Frontal cortex (tissue), 4 donors: ENCODE measurements around the gene HELQ. TPM values are rescaled to one million over a fixed set of nuclear protein-coding genes. Genes with fewer than 3 reads are reported as not detected.

Source experiments
- DNase-seq, 2 donors: peaks; one replicate each; pipeline ENCODE4 v3.0.0; 2012; ENCODE audit warnings: low spot score in 2 of 2
- FAIRE-seq: peaks from 2 replicates; lab custom pipeline; 2012; peaks lifted over from hg19 to GRCh38; lab: Jason Lieb, UNC
- small RNA-seq: library from RNA; depleted of rRNA; stranded (forward); fragments of <200 nt; gene quantifications from one replicate; pipeline ENCODE3, GENCODE V24; 2014
- total RNA-seq: library from RNA; depleted of rRNA; stranded (reverse); fragments of >200 nt; gene quantifications from one replicate; pipeline ENCODE4 v1.2.3, GENCODE V29; 2014
- donor health status: control.
- donor health status: control.
- donor health status: control.

Gene HELQ
- total RNA-seq, 1 donor from 2014 or later, result 22.8 TPM

- DNase-seq, result no peak
- FAIRE-seq, result no peak
Observed at GRCh38 chr4:83382850-83383249, 72.8 kb downstream of the HELQ start.

- DNase-seq (no peak), FAIRE-seq (no peak)
Observed at GRCh38 chr4:83381173-83381572, 74.5 kb downstream of the HELQ start.

- DNase-seq (no peak), FAIRE-seq (no peak)
Observed at GRCh38 chr4:83378419-83378818, 77.2 kb downstream of the HELQ start.

- DNase-seq, result no peak
- FAIRE-seq, result no peak
Observed at GRCh38 chr4:83372931-83373330, 82.7 kb downstream of the HELQ start.

- DNase-seq, result no peak
- FAIRE-seq, result no peak
Observed at GRCh38 chr4:83371936-83372335, 83.7 kb downstream of the HELQ start.

- FAIRE-seq (no peak), DNase-seq (no peak)
Observed at GRCh38 chr4:83371235-83371634, 84.4 kb downstream of the HELQ start.

GRCh38 chr4:83370640-83370906 lies 85.0 kb downstream of the HELQ start:
- FAIRE-seq, result no peak
- no peak for DNase-seq

- DNase-seq, result no peak
- FAIRE-seq, result no peak
Observed at GRCh38 chr4:83369831-83370639, 85.6 kb downstream of the HELQ start.

- FAIRE-seq, result no peak
- DNase-seq, result no peak
Observed at GRCh38 chr4:83364312-83364711, 91.3 kb downstream of the HELQ start.

- FAIRE-seq (no peak), DNase-seq (no peak)
Observed at GRCh38 chr4:83362492-83363329, 92.9 kb downstream of the HELQ start.

GRCh38 chr4:83361416-83362103 lies 94.1 kb downstream of the HELQ start:
- DNase-seq (no peak), FAIRE-seq (no peak)

- no peak for FAIRE-seq
- DNase-seq, result no peak
Observed at GRCh38 chr4:83360018-83360417, 95.6 kb downstream of the HELQ start.

- FAIRE-seq, result no peak
- DNase-seq, result no peak
Observed at GRCh38 chr4:83358410-83358809, 97.2 kb downstream of the HELQ start.

Small RNA genes within 50 kb of the gene (small RNA-seq; reads per million reads assigned to genes)
- not detected for gene AC114781.5

Other genes starting within 250 kb of the HELQ start
- gene COQ2, start 171.0 kb downstream of the HELQ start, total RNA-seq, result 14.7 TPM
- 0.82 TPM for gene HPSE, start 121.0 kb downstream of the HELQ start, total RNA-seq
- gene MRPS18C, start 235 bp upstream of the HELQ start, total RNA-seq, result 35.9 TPM
- gene ABRAXAS1, start 29.3 kb upstream of the HELQ start, total RNA-seq, result 5.3 TPM
- gene GPAT3, start 80.3 kb upstream of the HELQ start, total RNA-seq, result not detected